ENCODE results near the gene RAMP2.
A peak's percentile ranks its signal among the peaks of the same experiment; 100 is the strongest.
"Not testable (repeated sequence)": the region's sequence is repeated elsewhere in the genome, so short reads cannot be mapped to it uniquely, and the experiment has no call there.

Gene RAMP2, protein sequence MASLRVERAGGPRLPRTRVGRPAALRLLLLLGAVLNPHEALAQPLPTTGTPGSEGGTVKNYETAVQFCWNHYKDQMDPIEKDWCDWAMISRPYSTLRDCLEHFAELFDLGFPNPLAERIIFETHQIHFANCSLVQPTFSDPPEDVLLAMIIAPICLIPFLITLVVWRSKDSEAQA

DNA sequence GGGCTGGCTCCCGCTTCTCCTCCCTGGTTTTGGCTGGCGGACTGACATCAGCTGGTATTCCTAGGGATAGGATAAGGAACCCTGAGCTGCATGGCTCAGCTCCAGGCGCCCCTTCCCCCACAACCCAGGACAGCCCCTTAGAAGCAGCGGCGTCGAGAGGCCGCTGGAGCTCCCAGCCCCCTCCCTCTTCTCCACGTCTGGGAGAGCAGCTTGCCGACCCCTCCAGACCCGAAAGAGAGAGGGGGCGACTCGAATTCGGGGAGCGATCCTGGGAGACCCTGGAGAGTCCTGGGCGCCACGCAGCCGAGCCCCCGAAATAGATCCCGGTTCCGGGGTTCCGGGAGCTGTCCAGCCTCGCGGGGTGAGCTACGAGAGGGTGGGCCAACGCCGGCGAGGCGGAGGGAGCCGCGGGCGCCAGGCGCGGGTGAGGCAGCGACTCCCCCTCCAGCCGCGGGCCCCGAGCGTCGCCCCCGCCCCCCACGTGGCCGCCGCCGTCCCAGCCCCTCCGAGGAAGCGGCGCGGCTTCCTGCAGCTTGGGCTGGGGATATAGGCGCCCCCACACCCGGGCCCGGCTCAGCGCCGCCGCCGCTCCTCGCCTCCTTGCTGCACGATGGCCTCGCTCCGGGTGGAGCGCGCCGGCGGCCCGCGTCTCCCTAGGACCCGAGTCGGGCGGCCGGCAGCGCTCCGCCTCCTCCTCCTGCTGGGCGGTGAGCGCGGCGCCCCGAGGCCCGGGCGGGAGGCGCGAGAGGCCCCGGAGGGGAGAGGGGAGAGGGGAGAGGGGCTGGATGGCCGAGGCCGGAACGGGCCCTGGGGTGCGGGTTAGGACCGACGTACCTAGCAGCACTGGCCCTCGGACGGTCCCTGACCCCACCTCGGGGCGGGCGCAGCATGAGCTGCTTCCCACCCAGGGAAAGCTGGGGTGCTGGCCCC, at the start of gene RAMP2:
Gene RAMP2, plus strand, starts transcription at position 576 of the 930 bp plus-strand sequence. Its CDS starts 35 bp downstream, at position 611.
- no peak for DNase-seq

- no peak for DNase-seq
These were observed 39.9 kb upstream of the RAMP2 start for GRCh38 chr17:42720996-42721583.

GRCh38 chr17:42723636-42724035, 37.4 kb upstream of the RAMP2 start:
- DNase-seq = no peak

- DNase-seq = no peak
These were observed 35.9 kb upstream of the RAMP2 start for GRCh38 chr17:42725143-42725542.

- no peak for DNase-seq
These were observed 20.3 kb upstream of the RAMP2 start for GRCh38 chr17:42740699-42741098.

GRCh38 chr17:42742916-42743315, 18.1 kb upstream of the RAMP2 start:
- not testable (repeated sequence) for DNase-seq

DNA sequence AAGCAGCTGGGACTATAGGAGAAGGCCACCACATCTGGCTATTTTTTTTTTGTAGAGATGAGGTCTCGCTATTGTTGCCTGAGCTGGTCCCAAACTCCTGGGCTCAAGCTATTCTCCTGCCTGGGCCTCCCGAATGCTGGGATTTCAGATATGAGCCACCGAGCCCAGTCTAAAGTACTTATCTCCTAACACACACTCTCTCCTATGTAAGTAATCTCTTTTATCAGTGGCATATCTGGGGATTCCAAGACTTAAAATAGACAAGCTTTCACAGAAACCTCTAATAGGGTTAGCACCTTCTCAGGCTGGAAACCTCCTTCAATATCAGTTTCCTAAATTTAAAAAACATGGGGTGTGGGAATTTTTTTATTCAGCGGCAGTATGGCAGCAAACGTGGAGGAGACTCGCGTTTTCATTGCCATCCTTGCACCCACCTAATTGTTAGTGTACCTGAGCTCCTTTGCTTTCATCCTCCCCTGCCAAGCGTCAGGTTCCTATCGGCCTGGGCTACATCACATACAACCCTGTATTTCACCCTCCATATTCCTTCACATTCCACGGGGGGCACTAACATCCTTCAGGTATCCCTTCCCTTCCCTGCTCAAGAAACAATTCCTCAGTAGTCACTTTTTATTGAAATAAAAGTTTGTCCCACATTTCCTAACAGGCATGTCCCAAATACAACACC, 17.3 kb upstream of the RAMP2 start:
- DNase-seq = no peak

- DNase-seq = peak; percentile 79
These were observed 16.7 kb upstream of the RAMP2 start for GRCh38 chr17:42744283-42744805.

GRCh38 chr17:42744806-42745617, 16.0 kb upstream of the RAMP2 start, which contains the start of gene EZH1:
EZH1 (minus strand) TSS chr17:42745040; CDS start chr17:42728941, 16,099 bp downstream.
- peak; percentile 92 for DNase-seq

DNA sequence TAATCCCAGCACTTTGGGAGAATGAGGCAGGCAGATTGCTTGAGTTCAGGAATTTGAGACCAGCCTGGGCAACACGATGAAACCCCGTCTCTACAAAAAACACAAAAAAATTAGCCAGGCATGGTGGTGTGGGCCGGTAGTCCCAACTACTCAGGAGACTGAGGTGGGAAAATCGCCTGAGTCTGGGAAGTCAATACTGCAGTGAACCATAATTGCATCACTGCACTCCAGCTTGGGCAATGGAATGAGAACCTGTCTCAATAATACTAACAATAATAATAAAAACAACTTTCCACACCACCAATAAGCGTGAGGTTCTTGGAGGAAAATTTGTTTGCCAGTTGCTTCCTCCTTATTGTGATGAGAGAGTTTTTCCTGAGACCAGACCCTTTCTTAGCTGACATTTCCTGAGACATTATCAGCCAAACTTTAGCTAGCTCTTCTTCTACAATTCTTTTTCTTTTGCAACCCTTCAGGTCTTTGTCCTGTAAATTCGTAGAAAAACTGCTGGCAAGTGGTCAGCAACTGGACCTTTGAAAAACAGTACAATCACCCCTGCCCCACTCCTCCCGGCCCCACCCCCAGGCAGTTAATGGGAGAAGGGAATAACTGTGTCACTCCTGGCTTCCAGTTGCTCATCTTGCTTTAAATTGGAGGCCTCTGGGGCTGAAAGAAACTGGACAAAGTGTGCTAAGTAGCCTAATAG, 12.7 kb upstream of the RAMP2 start:
- DNase-seq = no peak

GRCh38 chr17:42748908-42749798, 11.9 kb upstream of the RAMP2 start:
- no peak for DNase-seq

DNA sequence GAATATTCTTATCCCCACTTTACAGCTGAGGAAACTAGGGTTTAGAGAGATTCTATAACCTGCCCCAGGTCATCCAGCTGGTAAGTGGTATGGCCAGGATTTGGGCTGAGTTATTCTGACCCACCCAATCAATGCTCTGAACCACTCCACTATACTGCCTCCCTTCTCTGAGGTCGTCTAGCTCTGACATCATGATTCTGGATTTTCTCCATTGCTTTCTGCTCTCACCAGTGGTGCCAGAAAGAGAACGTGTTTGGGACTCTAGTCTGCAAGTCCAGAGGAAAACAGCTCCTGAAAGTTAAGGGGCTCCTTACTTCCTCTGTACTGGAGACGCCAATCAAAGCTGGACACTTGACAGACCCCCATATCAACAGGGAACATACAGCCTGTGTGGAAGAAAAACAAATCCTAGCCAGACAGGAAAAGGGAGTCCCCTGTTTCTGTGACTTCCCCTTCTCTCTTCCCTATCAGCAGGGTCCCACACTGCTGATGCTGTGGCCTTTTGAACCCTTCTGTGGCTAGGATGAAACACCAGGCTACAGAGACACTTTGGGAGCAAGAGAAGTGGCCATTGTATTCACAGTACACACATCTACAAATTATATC, 10.2 kb upstream of the RAMP2 start:
- DNase-seq = no peak

- no peak for DNase-seq
These were observed 9.4 kb upstream of the RAMP2 start for GRCh38 chr17:42751628-42752027.

DNA sequence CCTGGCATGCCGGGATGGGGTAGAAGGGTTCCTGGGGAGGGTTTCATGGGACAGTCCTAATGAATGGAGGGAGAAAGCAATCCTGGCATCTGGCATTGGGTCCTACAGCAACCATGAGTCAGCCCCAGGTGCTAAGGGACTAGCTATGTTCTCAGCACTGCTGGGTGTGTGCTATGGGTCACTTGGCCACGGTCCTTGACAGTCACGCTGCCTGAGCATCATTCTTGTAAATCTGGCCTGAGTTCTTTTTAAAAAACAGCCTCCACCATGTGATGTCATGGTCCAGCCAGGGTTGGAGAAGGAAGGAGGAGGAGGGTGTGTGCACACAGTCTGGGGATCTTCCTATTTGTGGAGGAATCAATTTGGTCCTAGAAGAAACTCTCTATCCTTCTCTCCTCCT, 6.2 kb upstream of the RAMP2 start:
- no peak for DNase-seq

DNA sequence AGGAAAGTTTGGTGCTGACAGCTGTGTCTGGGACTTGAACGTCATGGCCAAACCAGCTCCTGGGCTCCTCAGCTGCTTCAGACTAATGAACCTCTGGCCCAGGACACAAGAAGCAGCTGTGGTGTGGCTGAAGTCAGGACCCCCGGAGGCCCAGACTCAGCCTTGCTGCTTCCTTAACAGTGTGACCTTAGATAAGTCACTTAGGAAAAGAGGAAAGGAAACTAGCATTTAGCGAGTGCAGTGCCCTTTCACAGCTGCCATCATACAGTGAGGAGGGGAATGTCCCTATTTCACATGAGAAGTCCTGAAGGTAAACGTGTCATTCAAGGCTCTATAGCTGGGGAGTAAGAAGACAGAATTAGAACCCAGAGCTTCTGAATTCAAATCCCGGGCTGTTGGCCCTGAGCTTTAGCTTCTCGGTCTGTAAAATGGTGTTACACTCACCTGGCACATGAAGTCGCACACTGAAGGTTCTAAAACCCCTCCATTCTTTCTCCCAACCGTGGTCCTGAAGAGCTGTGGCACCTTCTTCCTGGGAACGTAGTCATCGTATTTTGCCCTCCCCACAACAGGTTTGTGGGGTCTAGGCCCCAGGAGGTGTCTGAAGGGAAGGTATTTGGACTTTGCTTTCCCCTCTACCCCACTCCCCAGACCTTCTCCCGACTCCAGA, 910 bp upstream of the RAMP2 start:
- DNase-seq = no peak

DNA sequence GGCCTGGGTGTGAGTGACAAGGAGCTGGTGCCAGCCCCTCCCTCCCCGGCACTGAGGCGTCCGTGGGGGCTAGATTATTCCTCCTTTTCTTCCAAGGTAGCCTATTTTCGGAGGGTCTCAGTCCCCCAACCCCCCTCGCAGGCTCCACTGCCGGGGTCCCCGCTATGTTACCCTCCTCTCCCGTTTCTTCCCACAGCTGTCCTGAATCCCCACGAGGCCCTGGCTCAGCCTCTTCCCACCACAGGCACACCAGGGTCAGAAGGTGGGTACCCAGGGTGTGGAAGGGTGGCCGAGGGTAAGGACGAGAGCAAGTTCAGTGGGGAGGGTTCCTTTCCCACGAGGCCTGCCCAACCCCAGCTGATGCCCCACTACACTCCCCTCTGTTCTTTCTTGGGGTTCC, 611 bp downstream of the RAMP2 start:
- no peak for DNase-seq

GRCh38 chr17:42766124-42766523, 5.1 kb downstream of the RAMP2 start:
- no peak for DNase-seq

- DNase-seq = no peak
These were observed 6.5 kb downstream of the RAMP2 start for GRCh38 chr17:42767512-42767911.

DNA sequence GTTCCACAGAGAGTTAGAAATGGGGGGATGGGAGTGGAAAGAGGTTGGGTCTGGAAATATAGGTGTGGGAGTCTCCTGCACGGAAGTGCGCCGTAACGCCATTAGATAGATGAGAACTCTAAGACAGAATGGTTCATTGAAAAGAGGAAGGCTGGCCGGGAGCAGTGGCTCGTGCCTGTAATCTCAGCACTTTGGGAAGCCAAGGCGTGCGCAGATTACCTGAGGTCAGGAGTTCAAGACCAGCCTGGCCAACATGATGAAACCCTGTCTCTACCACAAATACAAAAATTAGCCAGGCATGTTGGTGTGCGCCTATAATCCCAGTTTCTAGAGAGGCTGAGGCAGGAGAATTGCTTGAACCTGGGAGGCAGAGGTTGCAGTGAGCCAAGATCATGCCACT, 7.0 kb downstream of the RAMP2 start:
- DNase-seq = not testable (repeated sequence)

Data from stimulated activated CD8-positive, alpha-beta memory T cell treated with anti-CD3 and anti-CD28 coated beads, Interleukin-4, amount 100 ng/mL, for 48 hours (primary cell).